ENCODE results near the gene LYAR.
"Not testable (repeated sequence)": the region's sequence is repeated elsewhere in the genome, so short reads cannot be mapped to it uniquely, and the experiment has no call there.

Gene LYAR

GRCh38 chr4:4257705-4258104 lies 32.2 kb downstream of the LYAR start:
- not testable (repeated sequence) for H3K9ac ChIP-seq (ENCODE audit: low read length); H3K27ac ChIP-seq (ENCODE audit: low read depth, low read length); H3K23ac ChIP-seq (ENCODE audit: low read length); H3K36me3 ChIP-seq (ENCODE audit: control insufficient read depth in 1 of 2, insufficient read depth in 2 of 2, low read length in 2 of 2); H3K18ac ChIP-seq (ENCODE audit: low read length); H4K8ac ChIP-seq (ENCODE audit: low read depth, low read length); H3K9me3 ChIP-seq (ENCODE audit: insufficient read depth, low read depth, low read length); H3K4me2 ChIP-seq (ENCODE audit: low read length); H2AK5ac ChIP-seq (ENCODE audit: low read length); H3K14ac ChIP-seq (ENCODE audit: low read length); H2BK12ac ChIP-seq (ENCODE audit: low read length); H3K4me1 ChIP-seq (ENCODE audit: control insufficient read depth in 1 of 2, insufficient read depth in 2 of 2, low read length in 2 of 2); DNase-seq; H2AFZ ChIP-seq (ENCODE audit: insufficient read depth, low read length, poor library complexity); H3K4me3 ChIP-seq (ENCODE audit: low read depth, low read length); H4K91ac ChIP-seq (ENCODE audit: low read depth, low read length); H2BK120ac ChIP-seq (ENCODE audit: insufficient read depth, low read length, poor library complexity); H3K27me3 ChIP-seq (ENCODE audit: insufficient read depth, low read length); H2BK5ac ChIP-seq (ENCODE audit: low read depth, low read length, poor library complexity); H4K12ac ChIP-seq (ENCODE audit: low read depth, low read length); H3K79me1 ChIP-seq (ENCODE audit: low read length); H3K4ac ChIP-seq (ENCODE audit: low read depth, low read length); H3K79me2 ChIP-seq (ENCODE audit: control insufficient read depth, insufficient read depth, low read length, poor library complexity)
- WGBS (ENCODE audit: extremely low coverage, insufficient coverage, insufficient read length), result no CpG with 5 or more reads among the region's 3 CpGs

- H3K14ac ChIP-seq (ENCODE audit: low read length), result no peak overlapping the region
- H3K4me3 ChIP-seq (ENCODE audit: low read depth, low read length), result no peak overlapping the region
- H3K9me3 ChIP-seq (ENCODE audit: insufficient read depth, low read depth, low read length), result no peaks in the 10 kb centered on the region
- H3K79me1 ChIP-seq (ENCODE audit: low read length), result no peaks in the 10 kb centered on the region
- no peak overlapping the region for H2BK5ac ChIP-seq (ENCODE audit: low read depth, low read length, poor library complexity)
- H3K27me3 ChIP-seq (ENCODE audit: insufficient read depth, low read length), result no peaks in the 10 kb centered on the region
- H3K18ac ChIP-seq (ENCODE audit: low read length), result no peak overlapping the region
- H3K4me1 ChIP-seq (ENCODE audit: control insufficient read depth in 1 of 2, insufficient read depth in 2 of 2, low read length in 2 of 2), result no peaks in the 10 kb centered on the region
- no peak overlapping the region for H2AFZ ChIP-seq (ENCODE audit: insufficient read depth, low read length, poor library complexity)
- H3K23ac ChIP-seq (ENCODE audit: low read length), result no peak overlapping the region
- no peak overlapping the region for H3K27ac ChIP-seq (ENCODE audit: low read depth, low read length)
- H2BK120ac ChIP-seq (ENCODE audit: insufficient read depth, low read length, poor library complexity), result no peak overlapping the region
- DNase-seq, result no peak
- no peak overlapping the region for H3K4me2 ChIP-seq (ENCODE audit: low read length)
- H3K9ac ChIP-seq (ENCODE audit: low read length), result no peak overlapping the region
- no CpG with 5 or more reads among the region's 10 CpGs for WGBS (ENCODE audit: extremely low coverage, insufficient coverage, insufficient read length)
- no peak overlapping the region for H4K91ac ChIP-seq (ENCODE audit: low read depth, low read length)
- H2AK5ac ChIP-seq (ENCODE audit: low read length), result no peak overlapping the region
- H3K79me2 ChIP-seq (ENCODE audit: control insufficient read depth, insufficient read depth, low read length, poor library complexity), result no peaks in the 10 kb centered on the region
- no peaks in the 10 kb centered on the region for H3K36me3 ChIP-seq (ENCODE audit: control insufficient read depth in 1 of 2, insufficient read depth in 2 of 2, low read length in 2 of 2)
- H2BK12ac ChIP-seq (ENCODE audit: low read length), result no peak overlapping the region
- H4K8ac ChIP-seq (ENCODE audit: low read depth, low read length), result no peak overlapping the region
- H3K4ac ChIP-seq (ENCODE audit: low read depth, low read length), result no peak overlapping the region
- H4K12ac ChIP-seq (ENCODE audit: low read depth, low read length), result no peak overlapping the region
Measured at GRCh38 chr4:4256799-4257198, 33.2 kb downstream of the LYAR start.

- Histone ChIP-seq H3K4ac (ENCODE audit: low read depth, low read length) (no peak overlapping the region), H2BK12ac (ENCODE audit: low read length) (no peak overlapping the region), H4K8ac (ENCODE audit: low read depth, low read length) (no peak overlapping the region), H4K12ac (ENCODE audit: low read depth, low read length) (no peak overlapping the region), H3K27me3 (ENCODE audit: insufficient read depth, low read length) (no peaks in the 10 kb centered on the region), H3K18ac (ENCODE audit: low read length) (no peak overlapping the region), H3K14ac (ENCODE audit: low read length) (no peak overlapping the region), H3K4me2 (ENCODE audit: low read length) (no peak overlapping the region), H3K9ac (ENCODE audit: low read length) (no peak overlapping the region), H3K36me3 (ENCODE audit: control insufficient read depth in 1 of 2, insufficient read depth in 2 of 2, low read length in 2 of 2) (no peaks in the 10 kb centered on the region), H3K4me1 (ENCODE audit: control insufficient read depth in 1 of 2, insufficient read depth in 2 of 2, low read length in 2 of 2) (no peaks in the 10 kb centered on the region), H3K27ac (ENCODE audit: low read depth, low read length) (no peak overlapping the region), H3K79me1 (ENCODE audit: low read length) (no peaks in the 10 kb centered on the region), H4K91ac (ENCODE audit: low read depth, low read length) (no peak overlapping the region), H3K23ac (ENCODE audit: low read length) (no peak overlapping the region), H2AFZ (ENCODE audit: insufficient read depth, low read length, poor library complexity) (no peak overlapping the region), H2AK5ac (ENCODE audit: low read length) (no peak overlapping the region), H3K79me2 (ENCODE audit: control insufficient read depth, insufficient read depth, low read length, poor library complexity) (no peaks in the 10 kb centered on the region), H2BK120ac (ENCODE audit: insufficient read depth, low read length, poor library complexity) (no peak overlapping the region), H3K4me3 (ENCODE audit: low read depth, low read length) (no peak overlapping the region), H2BK5ac (ENCODE audit: low read depth, low read length, poor library complexity) (no peak overlapping the region), H3K9me3 (ENCODE audit: insufficient read depth, low read depth, low read length) (no peaks in the 10 kb centered on the region)
- no peak for DNase-seq
- no CpG with 5 or more reads among the region's 6 CpGs for WGBS (ENCODE audit: extremely low coverage, insufficient coverage, insufficient read length)
Measured at GRCh38 chr4:4254666-4255065, 35.3 kb downstream of the LYAR start.

DNA sequence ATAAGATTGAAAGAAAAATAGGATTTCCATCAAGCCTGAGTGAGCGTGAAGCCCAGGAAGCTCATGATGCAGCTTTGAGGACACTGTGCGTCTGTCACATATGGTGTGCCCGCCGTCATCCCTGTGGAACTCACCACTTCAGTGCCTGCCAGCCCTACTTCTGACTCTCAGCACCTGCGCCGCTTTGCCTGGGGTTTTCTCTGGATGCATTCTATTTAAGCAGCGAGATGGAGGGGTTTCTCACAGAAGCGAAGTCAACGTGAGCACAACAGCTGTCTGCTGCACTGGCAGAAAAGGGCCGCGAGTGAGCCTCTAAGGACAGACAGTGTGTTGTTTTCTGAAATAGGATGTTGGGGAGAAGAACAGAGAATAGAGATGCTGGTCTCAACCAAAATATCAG lies 35.8 kb downstream of the LYAR start:
- no peak overlapping the region for H3K18ac ChIP-seq (ENCODE audit: low read length)
- H3K4ac ChIP-seq (ENCODE audit: low read depth, low read length), result no peak overlapping the region
- no peak overlapping the region for H2BK12ac ChIP-seq (ENCODE audit: low read length)
- DNase-seq, result no peak
- no peak overlapping the region for H2BK120ac ChIP-seq (ENCODE audit: insufficient read depth, low read length, poor library complexity)
- H3K27me3 ChIP-seq (ENCODE audit: insufficient read depth, low read length), result no peaks in the 10 kb centered on the region
- no peak overlapping the region for H4K8ac ChIP-seq (ENCODE audit: low read depth, low read length)
- no peak overlapping the region for H3K27ac ChIP-seq (ENCODE audit: low read depth, low read length)
- H3K23ac ChIP-seq (ENCODE audit: low read length), result no peak overlapping the region
- no peaks in the 10 kb centered on the region for H3K36me3 ChIP-seq (ENCODE audit: control insufficient read depth in 1 of 2, insufficient read depth in 2 of 2, low read length in 2 of 2)
- H2AK5ac ChIP-seq (ENCODE audit: low read length), result no peak overlapping the region
- WGBS (ENCODE audit: extremely low coverage, insufficient coverage, insufficient read length), result no CpG with 5 or more reads among the region's 11 CpGs
- no peak overlapping the region for H3K4me3 ChIP-seq (ENCODE audit: low read depth, low read length)
- H4K12ac ChIP-seq (ENCODE audit: low read depth, low read length), result no peak overlapping the region
- H3K79me2 ChIP-seq (ENCODE audit: control insufficient read depth, insufficient read depth, low read length, poor library complexity), result no peaks in the 10 kb centered on the region
- no peaks in the 10 kb centered on the region for H3K9me3 ChIP-seq (ENCODE audit: insufficient read depth, low read depth, low read length)
- no peak overlapping the region for H2BK5ac ChIP-seq (ENCODE audit: low read depth, low read length, poor library complexity)
- no peak overlapping the region for H4K91ac ChIP-seq (ENCODE audit: low read depth, low read length)
- no peak overlapping the region for H3K9ac ChIP-seq (ENCODE audit: low read length)
- no peak overlapping the region for H3K4me2 ChIP-seq (ENCODE audit: low read length)
- H3K4me1 ChIP-seq (ENCODE audit: control insufficient read depth in 1 of 2, insufficient read depth in 2 of 2, low read length in 2 of 2), result no peaks in the 10 kb centered on the region
- H3K79me1 ChIP-seq (ENCODE audit: low read length), result no peaks in the 10 kb centered on the region
- H3K14ac ChIP-seq (ENCODE audit: low read length), result no peak overlapping the region
- no peak overlapping the region for H2AFZ ChIP-seq (ENCODE audit: insufficient read depth, low read length, poor library complexity)

Measured in trophoblast cell (in vitro differentiated cells and primary cell).